GM23248 (cell line): ENCODE results near the gene PNPLA5.

Experiments used
- EZH2 ChIP-seq: fragments of 200-600 bp; sonication (generic); IDR thresholded peaks from 2 replicates; pipeline ENCODE4 v1.6.1; 2018; ENCODE audit warnings: antibody characterized with exemption, mild to moderate bottlenecking; ENCODE audit not compliant: insufficient read depth, poor library complexity, severe bottlenecking
- EZH2phosphoT487 ChIP-seq: fragments of 200-600 bp; sonication (generic); IDR thresholded peaks from 2 replicates; pipeline ENCODE4 v1.6.1; 2018; ENCODE audit warnings: antibody characterized with exemption, moderate library complexity, mild to moderate bottlenecking, low read depth; ENCODE audit not compliant: insufficient read depth

DNA sequence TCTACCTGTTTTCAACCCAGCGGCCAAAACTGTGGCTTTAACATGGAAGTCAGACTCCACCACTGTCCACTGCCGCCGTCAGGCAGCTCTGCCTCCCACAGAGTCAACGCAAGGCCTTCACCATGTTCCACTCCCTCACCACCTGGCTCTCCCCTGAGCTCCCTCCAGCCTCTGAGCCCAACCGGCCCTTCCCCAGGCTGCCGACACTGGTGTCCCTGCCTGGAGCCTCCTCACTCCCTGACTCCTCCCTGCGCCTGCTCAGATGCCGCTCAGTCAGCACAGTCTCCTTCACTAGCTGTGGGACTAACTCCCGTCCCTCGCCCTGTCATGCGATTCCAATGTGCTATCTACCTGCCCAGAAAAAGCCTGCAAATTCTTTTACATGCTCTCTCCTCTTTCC is 45.8 kb downstream of the PNPLA5 start:
- TF ChIP-seq EZH2phosphoT487, result no peak
- no peak for TF ChIP-seq EZH2
